ENCODE data around the gene CHRD.
"Not testable (repeated sequence)": the region's sequence is repeated elsewhere in the genome, so short reads cannot be mapped to it uniquely, and the experiment has no call there.

CHRD gene

GRCh38 chr3:184419171-184419570, 39.3 kb downstream of the CHRD start:
- DNase-seq (ENCODE audit: low spot score): no peak

GRCh38 chr3:184423561-184423960, 43.7 kb downstream of the CHRD start:
- DNase-seq (ENCODE audit: low spot score): no peak

GRCh38 chr3:184426691-184427141, 46.9 kb downstream of the CHRD start:
- DNase-seq (ENCODE audit: low spot score): no peak

- DNase-seq (ENCODE audit: low spot score): no peak
Measured at GRCh38 chr3:184428561-184429175, 48.8 kb downstream of the CHRD start.

- no peak for DNase-seq (ENCODE audit: low spot score)
Measured at GRCh38 chr3:184429786-184430185, 49.9 kb downstream of the CHRD start.

GRCh38 chr3:184430940-184431339, 51.1 kb downstream of the CHRD start:
- DNase-seq (ENCODE audit: low spot score): no peak

GRCh38 chr3:184433178-184433577, 53.3 kb downstream of the CHRD start:
- not testable (repeated sequence) for DNase-seq (ENCODE audit: low spot score)

- no peak for DNase-seq (ENCODE audit: low spot score)
Measured at GRCh38 chr3:184439096-184439495, 59.2 kb downstream of the CHRD start.

Data from SW480 (cell line).